AG04449 (cell line): Measurements from ENCODE around the gene SLC16A9.

Source experiments
- CTCF ChIA-PET: fragments of 350-600 bp; formaldehyde crosslinking; extraction: SDS; loops from one replicate; lab custom pipeline; 2021; ENCODE audit warnings: antibody characterized with exemption; lab: Yijun Ruan, JAX
- POLR2A ChIA-PET: fragments of 400-600, 350-600 bp; formaldehyde crosslinking; extraction: SDS; loops from one replicate; lab custom pipeline; 2020; ENCODE audit warnings: antibody characterized with exemption, inconsistent platforms; lab: Yijun Ruan, JAX
- DNase-seq: peaks from one replicate; pipeline ENCODE4 v3.0.0-alpha.2; 2010; ENCODE audit warnings: low read depth, low spot score
- H3K4me3 ChIP-seq: 2 replicates; pipeline ENCODE4 v1.5.1; 2011; ENCODE audit warnings: low read depth, mild to moderate bottlenecking, control low read depth, low read length
- CTCF ChIP-seq: IDR thresholded peaks from one replicate; pipeline ENCODE4 v1.5.1; 2011; ENCODE audit warnings: mild to moderate bottlenecking, moderate library complexity, low read length, control low read depth, inconsistent platforms; ENCODE audit not compliant: insufficient read depth; ENCODE audit errors: missing control alignments

Gene SLC16A9

GRCh38 chr10:59628965-59629364 is 80.7 kb downstream of the SLC16A9 start:
- no peak for TF ChIP-seq CTCF
- ChIA-PET CTCF (interaction anchor here (1.0 to 2.7 kb wide), 8 partner anchors 202 to 677 kb away, joined by 3 to 8 read pairs (median 4); partner anchors contain the start of gene CCDC6), POLR2A (no interaction called here)
- DNase-seq: no peak
- no peak overlapping the region for H3K4me3 ChIP-seq

- TF ChIP-seq CTCF: no peak
- ChIA-PET CTCF (interaction anchor here (1.0 to 2.7 kb wide), 8 partner anchors 202 to 676 kb away, joined by 3 to 8 read pairs (median 4); partner anchors contain the start of gene CCDC6), POLR2A (no interaction called here)
- H3K4me3 ChIP-seq: no peak overlapping the region
- no peak for DNase-seq
Observed at GRCh38 chr10:59628456-59628855, 81.2 kb downstream of the SLC16A9 start.

DNA sequence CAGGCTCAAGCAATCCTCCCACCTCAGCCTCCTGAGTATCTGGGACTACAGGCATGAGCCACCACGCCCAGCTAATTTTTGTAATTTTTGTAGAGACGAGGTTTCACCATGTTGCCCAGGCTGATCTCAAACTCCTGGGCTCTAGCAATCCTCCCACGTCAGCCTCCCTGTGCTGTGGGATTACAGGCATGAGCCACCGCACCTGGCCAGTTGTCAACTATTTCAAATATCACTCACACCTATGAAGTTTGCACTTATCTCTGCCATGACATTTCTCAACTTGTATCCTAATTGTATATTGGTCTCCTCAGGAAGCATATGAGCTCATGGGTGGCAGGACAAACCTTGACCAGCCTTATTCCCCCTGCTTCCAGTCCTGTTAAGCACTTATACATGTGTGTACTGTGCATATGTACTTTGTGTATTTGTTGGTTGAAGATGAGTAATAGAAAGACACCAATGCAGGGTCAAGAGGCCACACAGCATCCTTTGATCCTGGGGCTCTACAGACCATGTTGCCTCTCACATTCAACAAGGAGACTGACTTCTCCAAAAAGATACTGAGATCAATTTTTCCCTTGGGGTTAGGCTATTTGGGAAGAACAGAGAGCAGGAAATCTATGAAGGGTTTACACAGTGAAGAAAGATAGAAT is 82.2 kb downstream of the SLC16A9 start:
- ChIA-PET POLR2A (no interaction called here), CTCF (interaction anchor here (1.0 to 6.9 kb wide), 7 partner anchors 181 to 435 kb away, joined by 3 to 65 read pairs (median 6); no protein-coding TSS in a partner anchor)
- H3K4me3 ChIP-seq: no peak overlapping the region
- no peak for TF ChIP-seq CTCF
- DNase-seq: no peak

DNA sequence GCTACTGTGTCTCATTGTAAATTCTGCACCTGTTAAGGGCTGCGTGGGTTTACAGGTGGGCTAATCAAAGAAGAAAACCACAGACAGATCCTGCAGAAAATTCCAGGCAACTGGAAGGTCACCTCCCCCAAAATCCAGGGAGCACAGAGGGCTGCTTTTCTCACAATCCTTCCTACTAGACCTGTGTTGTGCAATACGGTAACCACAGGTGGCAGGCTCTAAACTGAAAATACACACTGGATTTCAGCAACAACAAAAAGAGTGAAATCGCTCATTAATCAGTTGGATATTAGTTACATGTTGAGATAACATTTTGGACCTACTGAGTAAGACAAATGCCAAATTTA is 83.2 kb downstream of the SLC16A9 start:
- POLR2A ChIA-PET: no interaction called here
- CTCF ChIA-PET: interaction anchor here (0.6 to 6.9 kb wide), 35 partner anchors 8 to 815 kb away, joined by 3 to 73 read pairs (median 6); partner anchors contain the start of gene CCDC6

GRCh38 chr10:59625721-59626522 is 83.7 kb downstream of the SLC16A9 start:
- ChIA-PET POLR2A (no interaction called here), CTCF (interaction anchor here (0.6 to 6.9 kb wide), 37 partner anchors 9 to 815 kb away, joined by 3 to 73 read pairs (median 6); partner anchors contain the start of gene CCDC6)
- no peak overlapping the region for H3K4me3 ChIP-seq
- peak; percentile 71 for TF ChIP-seq CTCF
- peak; percentile 12 for DNase-seq

More for the DNA sequence above, 83.2 kb downstream of the SLC16A9 start:
- no peak for TF ChIP-seq CTCF
- no peak for DNase-seq
- no peak overlapping the region for H3K4me3 ChIP-seq

DNA sequence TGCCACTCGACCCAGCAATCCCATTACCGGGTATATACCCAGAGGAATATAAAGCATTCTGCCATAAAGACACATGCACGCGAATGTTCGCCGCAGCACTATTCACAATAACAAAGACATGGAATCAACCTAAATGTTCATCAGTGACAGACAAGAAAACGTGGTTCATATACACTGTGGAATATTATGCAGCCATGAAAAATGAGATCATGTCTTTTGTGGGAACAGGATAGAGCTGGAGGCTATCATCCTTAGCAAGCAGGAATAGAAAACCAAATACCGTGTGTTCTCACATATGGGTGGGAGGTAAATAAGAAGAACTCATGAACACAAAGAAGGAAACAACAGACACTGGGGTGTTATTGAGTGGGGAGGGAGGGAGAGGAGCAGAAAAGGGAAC is 84.7 kb downstream of the SLC16A9 start:
- no peak overlapping the region for H3K4me3 ChIP-seq
- ChIA-PET POLR2A (no interaction called here), CTCF (interaction anchor here (0.8 to 6.9 kb wide), 26 partner anchors 9 to 816 kb away, joined by 3 to 73 read pairs (median 6); no protein-coding TSS in a partner anchor)
- DNase-seq: no peak
- TF ChIP-seq CTCF: no peak
